ENCODE measurements around the gene NSD1.
A peak's percentile ranks its signal among the peaks of the same experiment; 100 is the strongest.

Gene NSD1

DNA sequence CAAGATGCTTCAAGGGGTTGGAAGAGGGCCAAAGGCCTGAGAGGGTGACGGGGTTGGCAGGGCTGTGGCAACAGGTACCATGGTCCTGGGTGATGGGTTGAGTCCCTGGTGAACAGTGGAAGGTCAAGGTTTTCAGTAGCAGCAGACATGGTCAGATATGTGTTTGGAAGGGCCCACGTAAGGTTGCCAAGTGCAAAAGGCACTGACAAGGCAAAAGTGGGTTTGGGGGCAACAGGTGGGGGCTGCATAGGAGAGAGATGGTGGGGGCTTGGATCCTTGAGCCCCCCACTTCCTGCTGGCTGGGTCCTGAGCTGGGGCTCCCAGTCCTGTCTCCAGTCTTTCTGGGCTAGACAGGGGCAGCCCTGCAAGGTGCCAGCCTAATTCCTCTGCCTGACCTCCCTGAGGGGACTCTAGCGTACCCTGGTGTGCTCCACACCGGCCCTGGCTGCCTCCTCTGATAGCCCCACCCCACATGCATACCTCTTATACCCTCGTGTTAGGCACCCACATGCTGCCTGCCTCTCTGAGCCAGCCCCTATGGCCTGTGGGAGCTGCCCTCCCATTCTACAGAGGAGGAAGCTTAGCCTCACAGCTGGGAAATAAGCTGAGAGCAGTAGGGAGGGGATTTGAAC is 20.9 kb upstream of the NSD1 start:
- no peak overlapping the region for H3K4me3 Mint-ChIP-seq
- no peak overlapping the region for H3K27ac Mint-ChIP-seq
- peaks cover 16% of the 10 kb centered on the region for H3K4me1 Mint-ChIP-seq
- H3K27me3 Mint-ChIP-seq, result no peaks in the 10 kb centered on the region
- H3K36me3 Mint-ChIP-seq, result no peaks in the 10 kb centered on the region
- no peaks in the 10 kb centered on the region for H3K9me3 Mint-ChIP-seq

DNA sequence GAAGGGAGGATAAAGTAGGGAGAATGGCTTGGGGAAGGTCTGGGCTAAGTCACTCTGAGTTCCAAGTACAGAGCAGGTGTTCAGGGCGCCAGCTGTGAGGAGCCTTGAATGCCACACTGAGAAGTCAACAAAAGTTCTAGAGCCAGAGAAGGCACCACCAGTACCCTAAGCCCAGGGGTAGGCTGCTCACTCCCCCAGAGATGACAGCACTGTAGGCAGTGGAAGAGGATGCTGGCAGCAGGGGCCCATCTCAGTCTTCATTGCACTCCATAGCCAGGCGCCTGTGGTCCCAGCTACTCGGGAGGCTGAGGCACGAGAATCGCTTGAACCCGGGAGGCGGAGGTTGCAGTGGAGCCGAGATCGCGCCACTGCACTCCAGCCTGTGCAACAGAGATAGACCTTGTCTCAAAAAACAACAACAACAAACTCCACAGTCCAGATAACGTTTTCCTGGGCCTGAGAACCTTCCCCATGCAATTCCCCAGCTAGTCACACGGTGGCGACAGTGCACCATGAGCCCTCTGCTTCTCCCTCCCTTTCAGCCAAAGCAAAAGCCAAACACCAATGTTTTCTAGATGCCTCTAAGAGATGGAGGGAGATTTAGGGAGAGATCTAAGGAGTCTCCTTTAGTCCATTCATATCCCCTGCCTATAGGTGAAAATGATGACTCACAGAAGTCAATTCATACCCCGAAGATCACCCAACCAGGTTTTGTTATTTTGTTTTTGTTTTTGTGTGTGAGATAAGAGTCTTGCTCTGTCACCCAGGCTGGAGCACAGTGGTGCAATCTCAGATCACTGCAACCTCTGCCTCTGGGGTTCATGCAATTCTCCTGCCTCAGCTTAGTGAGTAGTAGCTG is 19.8 kb upstream of the NSD1 start:
- H3K4me1 Mint-ChIP-seq, result peaks cover 16% of the 10 kb centered on the region
- H3K36me3 Mint-ChIP-seq, result no peaks in the 10 kb centered on the region
- no peak overlapping the region for H3K27ac Mint-ChIP-seq
- H3K4me3 Mint-ChIP-seq, result no peak overlapping the region
- H3K27me3 Mint-ChIP-seq, result no peaks in the 10 kb centered on the region
- H3K9me3 Mint-ChIP-seq, result no peaks in the 10 kb centered on the region

DNA sequence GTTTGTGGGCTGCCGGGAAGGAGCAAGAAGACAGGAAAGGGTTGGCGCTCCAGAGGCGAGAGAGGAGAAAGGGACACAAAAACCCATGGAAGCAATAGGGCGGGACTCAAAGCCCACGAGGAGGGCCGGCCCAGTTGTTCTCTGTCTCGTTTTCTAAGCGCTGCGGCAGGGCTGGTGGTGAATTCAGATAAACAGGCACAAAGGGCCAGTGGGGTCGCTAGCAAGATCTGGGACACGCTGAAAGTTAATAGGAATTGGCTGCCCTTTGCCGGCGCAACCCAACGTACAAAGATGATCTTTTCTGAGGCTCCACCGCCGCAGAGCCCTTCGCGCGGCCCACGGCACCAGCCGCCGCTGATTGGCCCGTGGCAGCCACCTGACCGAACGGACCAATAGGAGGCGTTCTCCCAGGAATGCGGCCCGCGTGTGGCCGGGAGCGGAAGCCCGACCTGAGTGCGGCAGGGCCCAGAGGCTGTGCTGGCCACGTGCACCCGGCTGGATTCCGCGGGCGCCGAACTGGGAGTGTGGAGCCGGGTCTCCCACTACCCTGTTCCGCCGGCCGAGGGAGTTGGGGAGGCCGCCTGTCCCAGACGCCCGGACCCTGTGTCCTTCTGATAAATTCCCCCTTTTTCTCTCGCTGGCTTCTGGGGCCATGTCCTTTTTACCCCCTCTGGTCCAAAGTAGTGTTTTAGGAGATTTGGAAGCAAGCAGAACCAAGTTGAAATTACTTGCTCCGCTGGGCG is 16.8 kb upstream of the NSD1 start:
- peaks cover 16% of the 10 kb centered on the region for H3K4me1 Mint-ChIP-seq
- H3K27me3 Mint-ChIP-seq, result no peaks in the 10 kb centered on the region
- no peaks in the 10 kb centered on the region for H3K36me3 Mint-ChIP-seq
- H3K4me3 Mint-ChIP-seq, result peak overlapping the region; percentile 72
- H3K9me3 Mint-ChIP-seq, result no peaks in the 10 kb centered on the region
- H3K27ac Mint-ChIP-seq, result peak overlapping the region; percentile 89

DNA sequence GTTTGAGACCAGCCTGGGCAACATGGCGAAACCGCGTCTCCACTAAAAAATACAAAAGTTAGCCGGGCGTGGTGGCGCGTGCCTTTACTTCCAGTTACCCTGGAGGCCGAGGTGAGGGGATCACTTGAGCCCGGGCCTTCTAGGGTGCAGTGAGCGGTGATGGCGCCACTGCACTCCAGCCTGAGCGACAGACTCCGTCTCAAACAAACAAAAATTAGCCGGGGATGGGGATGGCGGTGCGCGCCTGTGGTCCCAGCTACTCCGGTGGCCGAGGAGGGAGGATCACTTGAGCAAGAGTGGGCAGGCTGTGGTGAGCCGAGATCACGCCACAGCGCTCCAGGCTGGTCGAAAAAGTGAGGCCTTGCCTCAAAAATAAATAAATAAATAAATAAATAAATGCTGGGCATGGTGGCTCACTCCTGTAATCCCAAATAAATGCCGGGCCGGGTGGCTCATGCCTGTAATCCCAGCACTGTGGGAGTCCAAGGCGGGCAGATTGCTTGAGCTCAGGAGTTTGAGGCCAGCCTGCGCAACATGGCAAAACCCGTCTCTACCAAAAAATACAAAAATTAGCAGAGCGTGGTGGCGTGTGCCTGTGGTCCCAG is 16.0 kb upstream of the NSD1 start:
- no peaks in the 10 kb centered on the region for H3K27me3 Mint-ChIP-seq
- H3K36me3 Mint-ChIP-seq, result no peaks in the 10 kb centered on the region
- peaks cover 16% of the 10 kb centered on the region for H3K4me1 Mint-ChIP-seq
- peak overlapping the region; percentile 64 for H3K4me3 Mint-ChIP-seq
- H3K9me3 Mint-ChIP-seq, result no peaks in the 10 kb centered on the region
- peak overlapping the region; percentile 89 for H3K27ac Mint-ChIP-seq

DNA sequence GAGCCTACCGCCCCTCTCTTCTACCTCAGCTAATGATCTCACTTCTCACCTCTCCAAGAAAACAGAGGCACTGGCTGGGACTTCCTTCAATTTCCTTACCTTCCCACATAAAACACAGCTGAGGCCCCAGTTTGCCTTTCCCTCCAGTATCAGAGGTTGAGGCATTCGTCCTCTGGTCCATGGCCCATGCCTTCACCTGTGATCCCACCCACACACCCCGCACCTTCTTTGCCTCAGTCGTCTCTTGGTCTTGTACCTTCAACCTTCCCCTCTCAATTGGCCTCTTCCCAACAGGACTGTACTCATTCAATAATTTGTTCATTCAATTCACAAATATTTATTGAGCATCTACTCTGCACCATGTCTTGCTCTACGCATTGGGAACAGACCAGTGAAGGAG is 11.0 kb upstream of the NSD1 start:
- Mint-ChIP-seq H3K9me3 (no peaks in the 10 kb centered on the region), H3K36me3 (no peaks in the 10 kb centered on the region), H3K4me3 (no peak overlapping the region), H3K27ac (no peak overlapping the region), H3K27me3 (no peaks in the 10 kb centered on the region), H3K4me1 (peaks cover 5% of the 10 kb centered on the region)

DNA sequence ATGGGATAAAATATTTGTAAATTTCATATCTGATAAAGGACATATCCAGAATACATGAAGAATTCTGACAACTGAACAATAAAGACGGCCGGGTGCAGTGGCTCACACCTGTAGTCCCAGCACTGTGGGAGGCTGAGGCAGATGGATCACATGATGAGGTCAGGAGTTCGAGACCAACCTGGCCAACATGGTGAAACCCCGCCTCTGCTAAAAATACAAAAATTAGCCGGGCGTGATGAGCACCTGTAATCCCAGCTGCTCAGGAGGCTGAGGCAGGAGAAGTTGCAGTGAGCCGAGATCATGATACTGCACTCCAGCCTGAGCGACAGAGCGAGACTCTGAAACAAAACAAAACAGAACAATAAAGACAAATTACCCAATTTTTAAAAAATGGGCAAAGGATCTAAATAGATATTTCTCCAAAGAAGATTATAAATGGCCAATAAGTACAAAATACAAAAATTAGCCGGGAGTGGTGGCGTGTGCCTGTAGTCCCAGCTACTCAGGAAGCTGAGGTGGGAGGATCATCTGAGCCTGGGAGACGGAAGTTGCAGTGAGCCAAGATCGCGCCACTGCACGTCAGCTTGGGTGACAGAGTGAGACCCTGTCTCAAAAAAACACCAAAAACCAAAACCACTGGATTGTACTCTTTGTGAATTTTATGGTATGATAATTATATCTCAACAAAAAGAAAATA is 9.6 kb upstream of the NSD1 start:
- H3K36me3 Mint-ChIP-seq, result no peaks in the 10 kb centered on the region
- no peaks in the 10 kb centered on the region for H3K27me3 Mint-ChIP-seq
- H3K27ac Mint-ChIP-seq, result no peak overlapping the region
- H3K4me1 Mint-ChIP-seq, result peaks cover 15% of the 10 kb centered on the region
- H3K9me3 Mint-ChIP-seq, result no peaks in the 10 kb centered on the region
- H3K4me3 Mint-ChIP-seq, result no peak overlapping the region

DNA sequence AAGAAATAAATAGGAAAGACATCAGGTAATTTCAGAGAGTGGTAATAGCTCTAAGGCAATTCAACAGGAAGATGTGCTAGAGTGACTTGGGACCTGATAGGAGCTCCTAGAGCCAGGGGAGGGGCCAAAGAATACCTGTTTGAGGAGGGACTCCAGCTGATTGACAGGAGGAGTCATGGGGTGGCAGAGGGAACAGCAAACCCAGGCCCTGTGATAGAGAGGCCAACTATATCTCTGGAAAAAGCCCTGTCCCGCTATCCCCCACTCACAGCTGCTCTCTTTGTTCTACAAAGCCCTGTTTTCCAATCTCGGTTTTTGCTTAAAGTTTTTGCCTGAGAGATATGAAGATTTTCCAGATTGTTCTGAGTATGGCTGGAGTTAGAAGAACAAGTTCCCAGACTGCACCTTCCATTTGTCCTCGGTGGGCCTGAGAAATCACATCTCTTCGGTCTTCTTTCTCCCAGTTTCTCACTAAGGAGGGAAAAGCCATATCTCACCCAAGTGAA is 9.0 kb upstream of the NSD1 start:
- Mint-ChIP-seq H3K36me3 (no peaks in the 10 kb centered on the region), H3K4me3 (no peak overlapping the region), H3K27me3 (no peaks in the 10 kb centered on the region), H3K9me3 (no peaks in the 10 kb centered on the region), H3K4me1 (peaks cover 21% of the 10 kb centered on the region), H3K27ac (no peak overlapping the region)

DNA sequence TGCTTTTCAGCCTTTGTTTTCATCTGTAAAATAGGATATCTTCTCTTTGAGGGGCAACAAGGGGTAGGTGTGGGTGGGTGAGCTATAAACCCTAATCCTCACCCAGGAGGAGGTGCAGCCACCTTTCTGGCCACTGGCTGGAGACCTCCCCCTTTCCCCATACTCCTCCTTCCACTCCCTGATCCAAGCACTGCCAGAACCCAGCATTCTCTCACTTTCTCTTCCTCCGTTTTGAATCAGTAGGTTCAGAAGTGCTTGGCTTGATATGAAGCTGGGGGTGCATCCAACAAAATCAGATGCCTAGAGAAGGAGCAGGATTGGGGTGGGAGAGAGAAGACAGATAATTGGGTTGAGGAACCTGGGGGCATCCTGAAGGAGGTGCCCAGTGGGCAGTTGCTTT is 6.8 kb upstream of the NSD1 start:
- Mint-ChIP-seq H3K4me3 (no peak overlapping the region), H3K27ac (no peak overlapping the region), H3K36me3 (no peaks in the 10 kb centered on the region), H3K4me1 (peaks cover 34% of the 10 kb centered on the region), H3K9me3 (no peaks in the 10 kb centered on the region), H3K27me3 (no peaks in the 10 kb centered on the region)

DNA sequence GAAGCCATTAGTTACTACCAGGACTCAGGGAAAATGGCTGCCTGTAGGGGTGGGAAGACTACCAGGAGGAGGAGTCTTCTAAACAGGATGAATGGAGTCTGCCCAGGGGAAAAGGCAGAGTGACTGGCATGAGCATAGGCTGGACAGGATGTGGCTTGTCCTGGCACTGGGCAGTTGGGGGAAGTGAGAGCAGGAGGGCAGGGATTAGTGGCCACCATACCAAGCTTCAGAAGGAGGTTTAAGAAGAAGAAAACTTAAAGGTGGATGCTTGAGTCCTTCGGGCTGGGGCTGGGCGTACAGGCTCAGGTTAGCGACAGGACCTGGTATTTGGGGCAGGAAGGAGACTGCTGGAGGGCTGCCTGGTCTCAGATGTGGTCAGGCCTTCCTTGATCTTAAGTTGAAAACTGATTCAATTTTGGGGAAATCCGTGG is 5.0 kb upstream of the NSD1 start:
- Mint-ChIP-seq H3K4me3 (peak overlapping the region; percentile 38), H3K27me3 (no peaks in the 10 kb centered on the region), H3K9me3 (no peaks in the 10 kb centered on the region), H3K27ac (peak overlapping the region; percentile 79), H3K4me1 (peaks cover 34% of the 10 kb centered on the region), H3K36me3 (no peaks in the 10 kb centered on the region)

DNA sequence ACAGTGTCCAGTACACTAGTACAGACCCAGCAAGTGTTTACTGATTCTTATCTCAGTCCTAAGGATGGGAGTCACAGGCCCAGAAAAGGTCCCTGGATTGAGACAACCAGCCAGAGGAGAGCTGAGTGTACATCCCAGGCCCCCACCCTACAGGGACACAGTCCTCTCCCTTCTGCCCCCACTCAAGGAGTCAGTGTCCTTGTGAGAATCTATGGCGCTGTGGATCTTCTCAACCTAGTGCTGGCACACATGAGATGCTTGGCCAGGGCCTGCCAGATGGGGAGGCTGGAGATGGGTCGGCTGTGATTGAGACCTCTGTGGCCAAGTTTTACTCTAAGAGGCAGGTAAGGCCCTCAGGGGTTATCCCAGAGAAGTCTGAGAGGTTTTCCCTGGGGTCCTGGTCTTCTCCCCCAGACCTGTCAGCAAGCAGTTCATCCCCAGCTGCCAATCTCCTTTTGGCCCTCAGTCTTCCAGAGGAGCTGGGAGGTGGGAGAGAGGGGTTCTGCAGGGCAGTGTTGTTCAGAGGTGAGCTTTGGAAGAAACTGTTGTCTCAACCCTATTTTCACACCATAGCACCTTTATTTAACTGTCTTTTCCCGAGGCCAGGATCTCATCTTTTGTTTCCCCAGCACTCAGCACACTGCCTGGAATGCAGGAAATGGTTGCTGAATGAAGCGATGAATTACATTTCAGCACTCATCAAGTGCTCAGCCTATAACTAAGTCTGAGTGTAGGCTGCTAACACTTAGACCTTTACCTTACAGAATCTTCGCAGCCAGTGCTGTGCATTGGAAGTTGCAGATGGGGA is 3.2 kb upstream of the NSD1 start:
- Mint-ChIP-seq H3K4me1 (peaks cover 39% of the 10 kb centered on the region), H3K27me3 (no peaks in the 10 kb centered on the region), H3K36me3 (peaks cover under 1% of the 10 kb centered on the region), H3K9me3 (no peaks in the 10 kb centered on the region), H3K4me3 (no peak overlapping the region), H3K27ac (no peak overlapping the region)

DNA sequence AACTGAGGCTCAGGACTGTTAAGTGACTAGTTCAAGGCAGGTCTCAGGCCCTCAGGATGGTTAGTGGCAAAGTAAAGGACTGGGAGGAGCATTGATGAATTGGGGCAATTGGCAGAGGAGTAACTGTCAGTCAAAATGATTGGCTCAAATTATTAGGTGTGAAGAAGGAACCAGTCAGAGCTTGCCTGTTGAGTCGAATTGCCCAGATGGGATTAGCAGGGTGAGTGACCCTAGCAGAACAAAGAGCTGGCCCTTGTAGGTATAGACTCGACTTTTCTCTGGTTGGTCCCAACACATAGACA is 2.6 kb upstream of the NSD1 start:
- Mint-ChIP-seq H3K27ac (no peak overlapping the region), H3K36me3 (peaks cover 4% of the 10 kb centered on the region)

DNA sequence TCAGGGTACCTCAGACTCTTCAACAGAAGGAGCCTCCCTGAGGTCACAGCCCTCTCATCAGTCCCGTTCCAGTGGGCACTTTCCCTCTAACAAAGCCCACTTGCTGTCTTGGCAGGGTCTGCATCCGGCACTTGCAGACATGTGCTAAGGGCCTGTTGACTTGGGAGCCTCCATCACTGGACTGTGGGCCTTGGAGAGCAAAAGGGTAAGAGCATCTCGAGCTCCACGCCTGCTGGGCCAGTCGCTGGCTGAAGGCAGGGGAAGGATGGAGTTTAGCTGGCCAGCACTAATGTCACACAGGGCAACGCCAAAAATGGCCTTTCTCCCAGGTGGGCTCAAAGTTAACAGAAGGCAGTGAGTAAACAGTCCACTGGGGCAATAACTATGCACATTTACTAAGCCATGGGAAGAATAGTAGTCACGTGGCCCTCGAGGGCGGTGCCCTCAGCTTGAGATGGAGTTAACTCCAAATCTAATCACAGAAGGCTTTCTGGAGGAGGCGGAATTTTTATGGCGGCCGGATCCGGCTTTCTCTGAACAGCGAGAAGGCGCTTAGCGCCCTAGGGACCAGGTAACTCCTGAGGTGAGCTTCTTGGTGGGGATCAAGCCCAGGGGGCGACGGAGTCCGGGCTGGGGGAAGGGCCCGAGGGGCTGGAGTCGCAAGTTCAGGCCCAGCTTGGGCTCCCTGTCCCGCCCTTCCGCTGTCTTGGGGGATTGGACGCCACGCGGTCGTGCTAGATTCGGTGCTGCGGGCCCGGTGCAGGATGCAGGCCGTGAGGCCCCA is 2.0 kb upstream of the NSD1 start:
- H3K36me3 Mint-ChIP-seq, result peaks cover 4% of the 10 kb centered on the region
- H3K4me1 Mint-ChIP-seq, result peaks cover 49% of the 10 kb centered on the region
- no peaks in the 10 kb centered on the region for H3K27me3 Mint-ChIP-seq
- peak overlapping the region; percentile 42 for H3K4me3 Mint-ChIP-seq
- H3K9me3 Mint-ChIP-seq, result no peaks in the 10 kb centered on the region
- peak overlapping the region; percentile 9 for H3K27ac Mint-ChIP-seq

More for the DNA sequence above, 2.6 kb upstream of the NSD1 start:
- Mint-ChIP-seq H3K27me3 (no peaks in the 10 kb centered on the region), H3K4me1 (peaks cover 44% of the 10 kb centered on the region), H3K4me3 (no peak overlapping the region), H3K9me3 (no peaks in the 10 kb centered on the region)

DNA sequence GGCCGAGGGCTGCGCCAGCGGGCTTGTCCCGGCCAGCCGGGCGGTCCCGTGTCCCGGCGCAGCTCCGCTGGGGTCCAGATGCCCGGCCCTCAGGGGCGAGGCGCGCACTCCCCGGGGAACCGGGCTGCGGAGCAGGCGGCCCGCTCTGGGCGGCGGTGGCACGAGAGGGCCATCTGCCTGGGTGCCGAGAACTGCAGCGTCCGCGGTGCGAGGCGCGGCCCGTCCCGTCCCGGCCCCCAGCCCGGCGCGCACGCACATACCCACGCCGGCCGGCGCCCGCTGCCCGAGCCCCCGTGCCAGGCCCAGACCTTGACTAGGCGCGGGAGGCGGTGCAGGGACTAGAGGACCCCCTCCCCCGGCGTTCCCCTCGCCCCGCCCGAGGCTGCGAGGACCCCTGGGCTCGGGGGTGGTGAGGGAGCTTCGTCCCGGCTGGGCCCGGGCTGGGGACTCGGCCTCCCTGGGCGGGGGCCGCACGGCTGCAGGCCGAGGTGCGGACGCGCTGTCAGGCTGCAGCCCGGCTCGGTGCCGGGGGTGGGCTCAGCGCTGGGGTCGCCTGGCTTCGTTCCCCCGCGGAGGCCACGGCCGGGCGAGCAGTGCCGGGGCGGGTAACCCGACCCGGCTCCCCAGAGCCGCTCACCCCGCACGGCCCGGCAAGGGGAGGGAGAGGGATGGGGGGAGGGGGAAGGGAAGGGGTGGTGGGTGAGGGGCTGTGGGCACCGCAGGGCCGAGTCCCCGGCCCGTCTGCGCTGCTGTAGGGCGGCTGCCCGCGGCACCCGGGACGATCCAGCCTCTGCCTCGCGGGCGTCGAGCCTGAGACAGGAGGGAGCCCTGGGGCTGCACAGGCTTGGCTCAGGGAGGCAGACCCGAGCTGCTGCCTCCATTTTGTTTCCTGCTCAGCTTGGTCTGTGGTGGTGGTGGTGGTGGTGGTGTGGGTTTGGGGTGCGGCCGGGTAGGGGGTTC is 1.2 kb upstream of the NSD1 start:
- Mint-ChIP-seq H3K36me3 (peaks cover 6% of the 10 kb centered on the region), H3K9me3 (no peaks in the 10 kb centered on the region), H3K27ac (no peak overlapping the region), H3K27me3 (no peaks in the 10 kb centered on the region), H3K4me1 (peaks cover 58% of the 10 kb centered on the region), H3K4me3 (peak overlapping the region; percentile 30)

Data from activated naive CD4-positive, alpha-beta T cell treated with anti-CD3 and anti-CD28 coated beads, Interleukin-2, amount 50 U/mL, for 24 hours (primary cell).